Superior temporal gyrus (tissue), 1 donor: ENCODE data around the gene TFEB.

Source experiments
- DNase-seq: peaks from one replicate; pipeline ENCODE4 v3.0.0-alpha.2; 2016; ENCODE audit errors: extremely low spot score

Gene TFEB

DNA sequence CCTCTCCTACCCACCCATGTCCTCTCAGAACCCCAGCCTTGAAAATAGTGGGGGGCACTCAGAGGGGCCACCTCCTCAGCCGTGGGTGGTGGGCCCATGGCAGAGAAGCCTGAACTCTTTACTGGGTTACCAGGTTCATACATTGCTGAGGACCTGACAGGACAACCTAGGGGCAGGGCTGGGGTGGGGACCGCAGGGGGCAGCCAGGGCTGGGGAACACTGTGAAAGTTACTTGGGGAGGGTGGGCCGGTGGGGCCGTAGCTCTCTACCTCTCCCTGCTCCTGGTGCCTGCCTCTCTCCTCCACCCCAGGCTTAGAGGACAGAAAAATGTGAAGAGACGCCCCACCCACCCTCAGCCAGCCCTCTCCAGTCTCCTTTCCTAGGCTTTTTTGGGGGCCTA, 81.7 kb downstream of the TFEB start:
- no peak for DNase-seq

GRCh38 chr6:41652866-41653652, 82.3 kb downstream of the TFEB start:
- no peak for DNase-seq

DNA sequence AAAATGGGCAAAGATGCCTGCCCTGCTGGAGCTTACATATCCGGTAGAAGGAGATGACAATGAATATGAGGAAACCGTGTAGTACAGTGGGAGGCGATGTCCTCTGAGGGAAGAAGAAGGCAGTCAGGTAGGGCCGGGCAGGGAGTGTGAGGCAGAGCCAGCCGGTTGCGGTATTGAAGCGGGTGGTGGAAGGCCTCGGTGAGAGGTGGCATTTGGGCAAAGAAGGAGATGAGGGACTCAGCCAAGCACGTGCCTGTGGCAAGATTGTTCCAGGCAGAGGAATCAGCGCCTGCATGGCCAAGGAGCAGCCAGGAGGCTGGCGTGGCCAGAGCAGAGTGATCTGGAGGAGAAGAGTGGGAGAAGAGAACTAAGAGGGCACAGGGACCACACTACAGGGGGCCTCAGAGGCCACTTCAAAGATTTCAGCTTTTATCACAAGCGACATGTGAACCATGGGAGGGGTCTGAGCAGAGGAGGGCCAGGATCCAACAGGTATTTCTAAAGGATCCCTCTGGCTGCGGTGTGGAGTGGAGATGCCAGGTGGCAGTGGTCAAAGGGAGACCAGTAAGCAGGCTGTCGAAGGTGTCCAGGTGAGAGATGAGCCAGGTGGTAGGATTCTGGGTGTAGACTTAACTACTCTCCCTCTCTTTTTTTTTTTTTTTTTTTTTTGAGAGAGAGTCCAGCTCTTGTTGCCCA, 83.3 kb downstream of the TFEB start:
- no peak for DNase-seq

GRCh38 chr6:41651246-41651961, 84.0 kb downstream of the TFEB start:
- no peak for DNase-seq

GRCh38 chr6:41650120-41650519, 85.3 kb downstream of the TFEB start:
- no peak for DNase-seq

DNA sequence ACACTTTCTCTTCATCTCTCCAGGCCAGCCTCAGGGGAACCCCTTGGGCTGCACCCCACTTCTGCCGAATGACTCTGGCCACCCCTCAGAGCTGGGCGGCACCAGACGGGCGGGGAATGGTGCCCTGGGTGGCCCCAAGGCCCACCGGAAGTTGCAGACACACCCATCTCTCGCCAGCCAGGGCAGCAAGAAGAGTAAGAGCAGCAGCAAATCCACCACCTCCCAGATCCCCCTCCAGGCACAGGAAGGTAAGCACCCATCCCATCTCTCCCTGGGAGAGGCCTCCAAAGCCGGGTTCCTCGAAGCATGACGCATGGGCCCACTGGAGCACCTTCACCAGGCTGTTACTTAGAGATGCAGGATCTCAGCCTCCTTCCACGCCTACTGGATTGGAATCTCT, 85.8 kb downstream of the TFEB start:
- no peak for DNase-seq

- DNase-seq: no peak
These were observed 86.5 kb downstream of the TFEB start for GRCh38 chr6:41648921-41649320.

GRCh38 chr6:41648070-41648585, 87.3 kb downstream of the TFEB start:
- no peak for DNase-seq

DNA sequence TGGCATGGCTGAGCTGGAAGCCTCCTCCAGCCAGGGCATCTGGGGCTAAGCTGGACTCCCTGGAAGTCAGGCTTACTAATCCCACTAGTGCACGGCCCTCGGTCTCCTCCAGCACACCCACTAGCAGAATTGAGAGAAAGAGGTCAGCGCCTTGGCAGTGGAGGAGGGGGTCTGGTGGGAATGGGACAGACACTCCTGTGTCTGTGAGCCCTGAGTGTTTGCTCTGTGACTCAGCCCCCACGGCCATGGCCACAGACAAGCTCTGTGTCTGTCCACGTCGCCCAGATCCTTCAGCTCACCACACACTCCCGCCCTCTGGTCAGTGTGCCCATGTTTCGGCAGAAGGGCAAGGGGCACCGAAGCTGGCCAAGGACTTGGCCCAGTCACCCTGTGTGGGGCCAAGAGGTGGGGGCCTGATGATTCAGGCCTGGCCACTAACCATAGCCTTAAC, 88.3 kb downstream of the TFEB start:
- no peak for DNase-seq

- no peak for DNase-seq
These were observed 89.2 kb downstream of the TFEB start for GRCh38 chr6:41646026-41646795.

DNA sequence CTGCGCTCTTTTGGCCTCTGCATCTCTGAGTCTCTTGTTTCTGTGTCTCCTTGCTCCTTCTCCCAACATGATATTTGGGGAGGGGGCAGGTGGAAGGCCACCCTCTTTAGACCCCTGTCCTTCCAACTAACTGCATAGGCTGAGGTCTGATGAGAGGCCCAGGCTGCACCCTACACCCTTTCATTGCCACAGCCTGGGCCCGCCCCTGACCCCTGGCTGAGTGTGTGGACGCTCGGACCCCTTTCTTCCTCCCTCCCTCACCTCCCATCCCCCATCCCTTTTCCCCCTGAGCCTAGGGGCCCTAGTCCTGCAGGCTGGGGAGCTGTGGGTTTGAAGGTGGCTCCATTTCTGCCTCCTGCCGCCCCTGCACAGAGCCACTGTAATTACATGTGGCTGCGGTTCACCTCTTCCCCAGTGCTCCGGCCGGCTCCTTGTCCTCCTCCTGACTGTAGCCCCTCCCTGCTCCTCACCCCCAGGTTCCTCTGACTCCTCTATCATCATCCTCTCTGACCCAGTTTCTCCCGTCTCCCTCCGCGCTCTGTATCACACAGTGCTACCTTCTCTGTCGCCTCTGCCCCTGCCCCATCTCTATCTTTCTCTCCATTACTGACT, 90.3 kb downstream of the TFEB start:
- no peak for DNase-seq

- no peak for DNase-seq
These were observed 91.0 kb downstream of the TFEB start for GRCh38 chr6:41644297-41644879.

DNA sequence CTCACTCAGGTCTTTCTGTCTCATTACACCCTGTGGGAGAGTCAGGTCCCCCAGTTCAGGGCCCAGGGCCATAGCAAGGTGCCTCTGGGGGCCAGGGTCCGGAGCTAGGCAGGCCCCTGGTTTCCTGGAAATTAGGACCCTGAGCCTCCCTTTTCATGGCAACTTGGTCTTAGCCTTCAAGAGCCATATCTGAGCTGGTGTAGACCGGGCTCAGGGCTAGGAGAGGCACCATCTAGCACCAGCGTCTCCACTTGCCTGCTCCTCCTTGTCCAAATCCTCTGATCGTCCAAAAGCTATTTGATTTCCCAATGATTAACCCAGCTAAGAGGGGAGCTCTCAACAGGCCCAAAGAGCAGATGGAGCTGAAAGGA, 91.5 kb downstream of the TFEB start:
- DNase-seq: no peak

DNA sequence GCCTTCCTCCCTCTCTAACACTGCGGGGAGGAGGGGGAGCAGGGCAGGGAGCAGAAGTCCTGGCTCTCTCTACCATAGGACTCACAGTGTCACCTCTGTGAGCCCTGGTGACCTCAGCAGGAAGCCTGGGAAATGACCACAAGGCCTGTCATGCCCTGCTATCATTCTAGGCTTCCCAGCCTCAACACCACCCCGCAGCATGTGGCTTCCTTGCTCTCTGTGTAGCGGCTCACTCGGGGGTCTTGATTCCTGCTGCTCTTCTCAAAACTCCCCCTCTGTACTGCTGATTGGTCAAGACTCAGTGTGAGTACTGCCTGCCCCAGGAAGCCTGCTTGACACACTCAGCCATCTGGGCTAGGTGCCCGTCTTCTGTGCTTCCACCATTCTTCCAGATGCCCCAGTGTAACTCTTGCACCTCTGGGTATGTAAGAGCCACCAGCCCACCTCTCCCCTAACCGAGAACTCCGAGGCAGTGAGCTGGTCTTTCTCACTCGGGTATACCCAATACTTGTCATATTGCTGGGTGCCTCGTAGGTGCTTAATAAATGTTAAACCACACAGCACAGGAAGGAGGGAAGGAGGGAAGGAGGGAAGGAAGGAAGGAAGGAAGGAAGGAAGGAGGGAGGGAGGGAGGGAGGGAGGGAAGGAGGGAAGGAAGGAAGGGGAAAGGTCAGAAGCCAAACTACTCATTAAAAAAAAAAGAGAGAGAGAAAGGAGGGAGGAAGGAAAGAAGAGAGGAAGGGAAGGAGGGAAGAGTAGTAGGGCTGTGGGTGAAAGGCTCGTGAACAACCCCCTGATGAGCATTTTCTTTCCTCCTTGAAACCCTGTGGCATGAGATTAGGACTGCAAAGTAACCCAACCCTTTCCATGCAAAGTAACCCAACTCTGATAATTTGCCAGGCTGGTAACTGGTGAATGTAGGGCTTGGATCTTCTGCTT, 92.2 kb downstream of the TFEB start:
- no peak for DNase-seq

DNA sequence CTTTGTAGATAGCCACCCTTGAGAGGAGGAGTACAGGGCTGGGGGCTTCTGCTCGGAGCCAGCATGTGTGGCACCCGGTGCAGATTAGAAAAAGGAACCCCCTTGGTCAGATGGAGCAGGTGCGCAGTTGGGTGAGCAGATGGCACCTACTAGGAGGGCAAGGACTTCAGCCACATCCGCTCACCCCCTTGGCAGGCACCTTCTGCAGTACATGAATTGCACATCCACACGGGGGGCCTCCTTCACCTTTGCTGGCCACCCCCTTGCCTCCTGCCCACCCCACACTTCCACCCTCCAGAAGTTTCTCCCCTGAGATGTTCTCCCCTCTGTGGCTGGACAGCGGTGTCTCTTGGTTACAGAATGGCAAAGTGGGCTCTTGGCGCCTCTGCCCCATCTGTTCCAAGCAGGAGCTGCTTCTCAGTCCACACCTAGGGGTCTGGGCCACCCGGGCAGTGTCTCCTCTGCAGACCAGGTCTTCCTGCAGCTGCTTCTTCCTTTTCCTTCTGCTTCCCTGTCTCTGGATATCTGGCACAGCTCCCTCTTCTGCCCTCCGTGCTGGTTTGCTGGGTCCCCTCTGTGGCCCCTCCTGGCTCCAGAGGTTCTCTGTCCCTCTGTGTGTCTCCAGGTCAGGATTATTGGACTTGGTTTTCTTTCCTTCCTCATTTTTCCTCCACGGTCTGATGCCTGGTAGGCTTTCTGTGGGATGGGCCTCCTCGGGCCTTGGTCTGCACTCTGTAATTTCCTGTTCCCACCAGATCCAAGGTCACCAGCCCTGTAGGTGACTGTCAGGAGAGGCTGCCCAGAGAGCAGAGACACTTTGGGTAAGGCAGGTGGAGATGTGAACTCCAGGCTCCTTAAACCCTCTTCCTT, 93.1 kb downstream of the TFEB start:
- DNase-seq: no peak

GRCh38 chr6:41641352-41641925, 94.0 kb downstream of the TFEB start:
- no peak for DNase-seq

GRCh38 chr6:41640426-41640825, 95.0 kb downstream of the TFEB start:
- no peak for DNase-seq

GRCh38 chr6:41639809-41640371, 95.5 kb downstream of the TFEB start:
- no peak for DNase-seq
